ENCODE data around the gene SLC9A8.

SLC9A8 gene

GRCh38 chr20:49818816-49819215 lies 6.2 kb downstream of the SLC9A8 start:
- no peak for DNase-seq

DNA sequence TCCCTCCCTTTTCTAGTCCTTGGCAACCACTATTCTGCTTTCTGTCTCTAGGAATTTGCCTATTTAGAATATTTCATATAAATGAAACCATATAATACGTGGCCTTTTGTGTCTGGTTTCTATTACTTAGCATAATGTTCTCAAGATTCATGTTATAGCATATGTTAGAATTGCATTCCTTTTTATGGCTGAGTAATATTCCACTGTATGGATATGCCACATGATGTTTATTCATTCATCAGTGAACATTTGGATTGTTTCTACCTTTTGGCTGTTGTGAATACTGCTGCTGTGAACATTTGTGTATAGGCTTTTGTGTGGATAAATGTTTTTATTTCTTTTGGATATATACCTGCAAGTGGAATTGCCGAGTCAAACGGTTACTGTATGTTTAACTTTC lies 7.1 kb downstream of the SLC9A8 start:
- DNase-seq, result no peak

- DNase-seq, result no peak
Observed at GRCh38 chr20:49821381-49821780, 8.8 kb downstream of the SLC9A8 start.

DNA sequence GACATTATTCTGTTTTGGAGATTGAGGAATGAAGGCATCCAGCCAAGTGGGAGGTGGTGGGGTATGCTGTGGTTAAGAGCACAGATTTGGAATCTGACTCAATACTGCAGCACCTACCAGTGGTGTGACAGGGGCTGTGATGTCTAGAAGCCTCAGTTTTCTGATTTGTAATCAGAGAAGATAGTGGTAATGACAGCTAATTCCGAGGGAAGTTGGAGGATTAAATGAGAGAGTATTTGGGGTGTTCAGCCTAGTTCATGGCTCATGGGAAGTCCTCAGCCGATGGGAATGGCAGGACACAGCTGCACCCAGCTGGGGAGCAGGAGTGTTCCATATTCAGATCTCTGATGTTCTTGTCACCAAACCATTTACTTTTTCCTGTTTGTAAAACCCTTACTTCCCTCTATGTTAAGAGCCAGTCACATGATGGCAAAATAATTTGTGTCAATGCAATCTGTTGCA lies 9.3 kb downstream of the SLC9A8 start:
- DNase-seq, result no peak

- no peak for DNase-seq
Observed at GRCh38 chr20:49823152-49823847, 10.7 kb downstream of the SLC9A8 start.

GRCh38 chr20:49824206-49824605 lies 11.6 kb downstream of the SLC9A8 start:
- no peak for DNase-seq

DNA sequence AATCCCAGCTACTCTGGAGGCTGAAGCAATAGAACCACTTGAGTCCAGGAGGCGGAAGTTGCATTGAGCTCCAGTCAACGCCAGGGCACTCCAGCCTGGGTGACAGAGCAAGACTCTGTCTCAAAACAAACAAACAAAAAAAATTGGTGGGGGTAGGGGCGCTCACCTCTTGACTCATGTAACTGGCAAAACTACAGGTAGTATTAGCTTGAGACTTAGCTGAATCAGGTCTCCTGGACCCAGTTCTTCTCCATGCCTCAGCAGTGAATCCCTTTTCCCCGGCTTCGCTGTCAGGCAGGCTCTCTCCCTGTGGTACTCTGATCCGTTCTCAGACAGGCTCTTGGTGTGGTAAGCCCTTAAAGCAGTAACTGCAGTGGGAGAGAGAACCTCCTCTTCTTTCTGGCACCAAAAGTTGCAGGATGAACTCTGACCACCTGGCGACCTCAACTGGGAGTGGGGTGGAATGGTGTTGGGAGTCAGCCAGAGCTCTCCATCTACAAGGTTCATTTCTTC lies 12.9 kb downstream of the SLC9A8 start:
- DNase-seq, result no peak

DNA sequence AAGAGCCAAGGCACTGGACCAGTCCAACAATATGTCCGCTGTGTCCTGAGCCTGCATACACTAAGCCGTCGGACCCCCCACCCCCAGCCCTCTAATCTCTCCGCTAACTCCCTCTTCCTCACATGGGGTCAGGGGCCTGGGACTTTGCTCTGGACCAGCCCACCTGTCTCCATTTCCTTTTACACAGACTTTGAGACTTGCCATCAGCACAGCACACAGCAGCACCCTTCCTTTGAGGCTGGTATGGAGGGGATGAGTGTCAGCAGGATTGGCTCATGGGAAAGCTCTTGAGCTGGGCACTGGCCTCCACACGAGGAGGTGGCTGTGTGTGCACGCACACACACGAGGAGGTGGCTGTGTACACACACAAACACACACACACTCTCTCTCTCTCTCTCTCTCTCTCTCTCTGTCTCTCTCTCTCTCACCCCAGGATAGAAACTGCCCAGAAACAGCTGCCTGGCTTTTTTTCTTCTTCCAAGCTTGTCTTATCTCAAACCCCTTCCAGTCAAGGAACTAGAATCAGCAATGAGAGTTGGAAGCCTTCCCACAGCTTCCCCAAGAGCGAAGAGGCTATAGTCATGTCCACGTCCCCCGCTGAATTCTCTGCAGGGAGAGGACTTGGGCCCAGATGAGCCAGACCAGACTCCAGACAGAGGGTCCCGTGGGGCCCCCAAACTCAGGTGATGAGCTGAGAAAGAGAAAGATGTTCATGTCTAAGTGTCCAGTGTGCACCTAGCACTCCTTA lies 18.6 kb downstream of the SLC9A8 start:
- DNase-seq, result no peak

DNA sequence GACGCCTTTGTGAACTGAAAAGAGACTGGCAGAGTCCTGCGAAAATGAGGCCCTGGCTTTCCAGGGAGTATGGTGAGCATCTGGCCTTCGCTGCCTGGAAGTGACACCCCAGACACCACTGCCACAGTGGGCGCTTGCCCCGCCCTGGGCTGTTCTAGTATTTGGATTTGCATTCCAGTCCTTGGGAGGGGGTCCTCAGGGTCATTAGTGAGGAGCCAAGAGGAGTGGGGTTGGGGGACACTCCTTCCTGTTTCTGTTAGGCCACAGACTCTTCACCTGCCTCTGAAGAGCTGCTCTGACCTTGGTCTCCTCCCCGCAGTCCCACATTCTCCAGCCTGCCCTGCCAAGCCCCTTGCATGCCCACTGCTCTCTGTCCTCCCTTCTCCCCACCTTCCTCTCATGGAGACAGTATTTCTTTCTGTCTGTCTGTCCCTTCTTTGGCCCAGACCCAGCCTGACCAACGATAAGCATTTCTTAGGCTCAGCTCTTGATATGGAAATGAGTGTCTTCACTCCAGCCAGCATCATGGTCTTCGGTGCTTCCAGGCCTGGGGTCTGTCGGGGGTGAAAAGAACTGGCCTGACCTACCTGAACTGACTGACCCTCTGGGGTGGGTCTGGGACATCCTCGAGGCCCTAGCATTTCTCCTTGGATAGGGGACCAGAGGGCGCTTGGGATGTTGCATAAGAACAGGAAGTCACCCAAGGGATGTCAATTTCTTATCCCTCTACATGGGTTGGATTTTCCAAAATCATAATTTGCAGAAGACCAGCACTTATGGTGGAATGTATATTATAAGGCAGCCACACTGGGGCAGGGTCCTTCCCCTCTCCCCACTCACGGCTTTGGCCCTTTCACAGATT lies 19.4 kb downstream of the SLC9A8 start:
- no peak for DNase-seq

DNA sequence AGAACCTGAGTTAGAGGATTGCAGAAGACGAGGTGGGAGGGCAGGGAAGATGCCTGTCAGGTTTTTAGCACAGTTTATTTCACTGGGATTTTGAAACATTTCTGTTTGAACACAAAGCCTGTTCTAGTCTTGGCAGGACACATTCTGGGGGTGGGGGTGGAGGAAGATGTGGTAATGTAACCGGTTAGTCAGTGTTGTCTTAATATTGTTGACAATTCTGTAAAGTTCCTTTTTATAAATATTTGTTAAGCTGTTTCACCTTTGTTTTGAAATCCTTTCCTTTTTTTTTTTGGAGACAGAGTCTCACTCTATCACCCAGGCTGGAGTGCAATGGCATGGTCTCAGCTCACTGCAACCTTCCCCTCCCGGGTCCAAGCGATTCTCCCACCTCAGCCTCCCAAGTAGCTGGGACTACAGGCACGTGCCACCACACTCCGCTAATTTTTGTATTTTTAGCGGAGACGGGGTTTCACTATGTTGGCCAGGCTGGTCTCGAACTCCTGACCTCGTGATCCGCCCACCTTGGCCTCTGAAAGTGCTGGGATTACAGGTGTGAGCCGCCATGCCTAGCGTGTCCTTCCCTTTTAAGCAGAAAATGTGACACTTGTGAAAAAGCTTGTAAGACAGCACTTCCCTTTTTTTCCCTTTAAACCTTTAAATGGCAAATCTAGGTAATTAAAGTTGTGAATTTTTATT lies 20.2 kb downstream of the SLC9A8 start:
- DNase-seq, result no peak

DNA sequence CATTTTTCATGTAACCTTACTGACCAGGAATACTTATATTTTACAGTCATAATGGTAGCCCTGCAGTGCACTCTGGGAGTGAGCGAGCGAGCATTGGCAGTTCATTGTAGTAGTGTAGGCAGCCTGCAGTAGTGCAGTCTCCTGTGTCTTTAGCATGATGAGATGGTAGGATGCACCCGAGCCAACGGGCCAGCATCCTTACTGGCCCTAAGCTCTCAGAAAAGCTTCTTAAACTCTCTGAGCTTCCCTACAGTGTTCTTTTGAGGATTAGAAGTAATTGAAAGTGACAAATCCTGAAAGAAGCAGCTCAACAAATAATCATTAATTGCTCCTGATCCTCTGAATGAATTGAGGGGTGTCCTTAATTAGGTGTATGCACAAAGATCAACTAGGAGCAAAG lies 20.9 kb downstream of the SLC9A8 start:
- DNase-seq, result no peak

DNA sequence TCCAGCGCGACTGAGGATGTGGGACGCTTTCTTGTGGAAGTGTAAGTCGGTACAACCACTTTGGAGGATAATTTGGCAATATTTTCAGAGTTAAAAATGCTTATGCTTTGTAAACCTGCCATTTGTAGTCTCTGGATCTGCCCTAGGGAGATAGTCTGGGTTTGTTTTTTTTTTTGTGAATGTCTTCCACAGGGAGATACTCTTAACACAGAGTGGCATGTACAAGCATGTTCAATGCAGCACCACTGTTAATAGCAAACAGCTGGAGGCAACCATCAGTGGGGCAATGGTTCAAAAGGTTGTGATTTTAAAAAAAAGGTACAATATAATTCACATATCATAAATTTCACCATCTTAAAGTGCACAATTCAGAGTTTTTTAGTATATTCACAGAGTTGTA lies 22.4 kb downstream of the SLC9A8 start:
- DNase-seq, result no peak

GRCh38 chr20:49838546-49838945 lies 25.9 kb downstream of the SLC9A8 start:
- DNase-seq, result no peak

GRCh38 chr20:49843139-49843538 lies 30.5 kb downstream of the SLC9A8 start:
- DNase-seq, result no peak

GRCh38 chr20:49843770-49844380 lies 31.2 kb downstream of the SLC9A8 start:
- DNase-seq, result no peak

DNA sequence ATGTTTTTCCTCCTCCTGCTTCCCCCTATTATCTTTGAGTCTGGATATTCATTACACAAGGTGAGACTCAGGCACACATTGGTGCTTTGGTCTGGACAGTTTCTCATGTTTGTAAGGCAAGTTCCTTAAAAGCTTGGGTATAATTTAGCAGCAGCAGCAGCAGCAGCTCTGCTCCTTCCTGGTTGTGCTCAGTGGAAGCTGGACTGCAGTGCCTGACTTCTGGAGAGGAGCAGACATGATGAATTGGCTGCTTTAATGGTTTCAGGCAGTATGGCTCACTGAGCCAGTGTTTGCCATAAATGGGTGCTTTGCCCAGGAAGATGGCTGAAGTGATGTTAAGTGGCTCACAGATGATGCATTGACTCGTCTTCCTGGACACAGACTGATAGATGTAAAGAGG lies 32.4 kb downstream of the SLC9A8 start:
- no peak for DNase-seq

DNA sequence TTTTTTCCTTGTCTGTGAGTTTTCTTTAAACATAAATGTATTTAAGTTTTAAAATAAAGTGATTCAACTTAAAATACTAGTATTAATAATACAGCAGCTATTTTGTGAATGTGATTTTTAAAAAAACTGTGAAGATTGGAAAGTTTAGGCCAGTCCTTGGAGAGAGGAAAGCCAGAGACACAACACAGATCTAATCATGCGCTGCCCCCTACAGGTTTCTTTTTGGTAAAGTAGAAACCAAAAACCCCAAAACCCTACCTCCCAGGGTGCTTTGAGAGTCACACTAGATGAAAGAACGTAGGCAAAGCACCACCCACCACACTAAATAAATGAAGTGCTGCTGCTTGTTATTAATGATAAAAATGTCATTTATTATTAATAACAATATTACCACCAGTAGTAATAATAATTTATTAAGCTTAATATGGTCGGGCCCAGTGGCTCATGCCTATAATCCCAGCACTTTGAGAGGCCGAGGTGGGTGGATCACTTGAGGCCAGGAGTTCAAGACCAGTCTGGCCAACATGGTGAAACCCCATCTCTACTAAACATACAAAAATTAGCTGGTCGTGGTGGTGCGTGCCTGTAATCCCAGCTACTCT lies 33.7 kb downstream of the SLC9A8 start:
- DNase-seq, result peak; percentile 71 to 81

- no peak for DNase-seq
Observed at GRCh38 chr20:49850463-49851230, 38.0 kb downstream of the SLC9A8 start.

GRCh38 chr20:49851231-49851705 lies 38.6 kb downstream of the SLC9A8 start:
- DNase-seq, result no peak

DNA sequence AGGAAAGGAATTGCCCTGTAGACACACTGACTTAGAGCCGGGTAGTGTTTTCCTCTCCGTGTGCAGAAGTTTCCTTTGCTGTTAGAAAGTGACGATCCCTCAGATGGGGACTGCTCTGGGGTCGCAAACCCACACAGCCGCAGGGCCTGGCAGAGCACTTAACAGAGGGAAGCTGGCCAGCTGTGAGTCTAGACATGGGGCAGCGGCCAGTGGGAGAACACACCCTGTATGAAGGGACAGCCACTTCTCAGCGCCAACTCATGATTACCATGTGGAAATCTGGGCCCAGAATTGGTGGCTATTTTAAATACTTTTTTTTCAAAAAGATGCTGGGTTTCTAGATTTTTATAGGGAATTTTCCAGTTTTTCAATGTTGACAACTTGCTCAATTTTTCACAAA lies 39.4 kb downstream of the SLC9A8 start:
- DNase-seq, result no peak
